Renal cortex interstitium (tissue), 11 donors: ENCODE measurements around the gene IGSF22. TPM values are rescaled to one million over a fixed set of nuclear protein-coding genes. Genes with fewer than 3 reads are reported as not detected.
"Not testable (repeated sequence)": the region's sequence is repeated elsewhere in the genome, so short reads cannot be mapped to it uniquely, and the experiment has no call there.

Experiments
- DNase-seq, 11 donors: peaks; one replicate each; pipeline ENCODE4 v3.0.0-alpha.2; 2013; ENCODE audit warnings: low read depth in 9 of 11, low spot score in 4 of 11; ENCODE audit errors: extremely low read depth in 1 of 11
- polyA plus RNA-seq, 3 donors: library from polyadenylated mRNA; unstranded; fragments of 120-200 nt; gene quantifications; one replicate each; pipeline ENCODE4 v1.2.1, GENCODE V29; 2013; ENCODE audit not compliant: insufficient read length in 3 of 3

Gene IGSF22
- polyA plus RNA-seq, 3 donors = 2.1 to 3.6 (median 2.3) TPM

DNA sequence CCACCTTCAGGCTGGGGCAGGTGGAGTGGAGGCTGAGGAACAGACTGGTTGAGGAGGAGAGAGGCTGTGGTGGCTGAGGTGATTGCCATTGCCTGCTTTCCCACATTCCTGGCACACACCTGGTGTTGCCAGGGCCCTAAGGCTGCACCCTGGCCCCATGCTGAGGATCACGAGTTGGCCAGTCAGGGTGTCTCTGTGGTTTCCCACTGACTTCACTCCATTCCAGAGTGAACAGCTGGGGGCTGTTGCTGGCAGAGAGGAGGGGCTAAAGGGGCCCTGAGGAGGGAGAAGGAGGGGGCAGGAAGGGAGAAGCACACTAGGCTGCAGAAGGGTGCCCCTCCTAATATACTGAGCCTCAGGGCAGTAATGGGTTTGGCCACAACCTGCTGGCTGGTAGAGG lies 25.6 kb downstream of the IGSF22 start:
- peak in 1 of 11 donors; percentile 29 for DNase-seq

DNA sequence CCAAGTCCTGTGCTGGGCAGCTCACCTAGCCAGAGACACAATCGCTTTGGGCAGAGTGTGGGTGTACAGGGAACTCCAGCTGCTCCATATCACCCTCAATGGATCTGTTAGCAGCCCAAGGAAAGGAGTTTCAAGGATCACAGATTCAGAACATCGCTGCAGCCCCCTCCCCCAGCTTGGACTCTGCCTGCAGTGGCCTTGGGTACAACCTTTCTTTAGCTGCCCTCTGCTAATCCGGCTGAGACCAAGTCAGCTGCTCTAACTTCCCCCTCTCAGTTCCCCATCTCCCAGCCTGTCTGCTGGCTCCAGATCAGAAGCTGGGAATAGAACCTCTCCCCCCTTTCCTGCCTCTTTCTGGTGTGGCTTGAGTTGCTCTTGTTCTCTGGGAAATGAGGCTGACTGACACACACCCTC lies 26.1 kb downstream of the IGSF22 start:
- DNase-seq = peak in 2 of 11 donors; percentile 34 to 52

DNA sequence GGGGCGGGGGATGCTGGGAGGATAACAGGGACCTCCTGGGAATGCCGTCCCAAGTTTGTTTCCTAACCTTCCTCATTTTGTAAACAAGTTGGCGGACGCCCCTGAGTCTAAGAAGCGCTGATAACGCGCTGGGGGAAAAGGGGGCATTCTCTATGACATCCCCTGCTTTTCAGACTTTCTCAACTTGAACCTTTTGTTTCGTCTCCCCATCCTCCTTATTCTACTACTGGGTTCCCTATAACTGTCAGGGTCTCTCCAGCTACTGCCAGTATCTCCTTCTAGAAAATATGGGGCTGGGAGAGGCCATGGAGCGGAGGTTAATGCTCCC lies 26.8 kb downstream of the IGSF22 start:
- no peak for DNase-seq

DNA sequence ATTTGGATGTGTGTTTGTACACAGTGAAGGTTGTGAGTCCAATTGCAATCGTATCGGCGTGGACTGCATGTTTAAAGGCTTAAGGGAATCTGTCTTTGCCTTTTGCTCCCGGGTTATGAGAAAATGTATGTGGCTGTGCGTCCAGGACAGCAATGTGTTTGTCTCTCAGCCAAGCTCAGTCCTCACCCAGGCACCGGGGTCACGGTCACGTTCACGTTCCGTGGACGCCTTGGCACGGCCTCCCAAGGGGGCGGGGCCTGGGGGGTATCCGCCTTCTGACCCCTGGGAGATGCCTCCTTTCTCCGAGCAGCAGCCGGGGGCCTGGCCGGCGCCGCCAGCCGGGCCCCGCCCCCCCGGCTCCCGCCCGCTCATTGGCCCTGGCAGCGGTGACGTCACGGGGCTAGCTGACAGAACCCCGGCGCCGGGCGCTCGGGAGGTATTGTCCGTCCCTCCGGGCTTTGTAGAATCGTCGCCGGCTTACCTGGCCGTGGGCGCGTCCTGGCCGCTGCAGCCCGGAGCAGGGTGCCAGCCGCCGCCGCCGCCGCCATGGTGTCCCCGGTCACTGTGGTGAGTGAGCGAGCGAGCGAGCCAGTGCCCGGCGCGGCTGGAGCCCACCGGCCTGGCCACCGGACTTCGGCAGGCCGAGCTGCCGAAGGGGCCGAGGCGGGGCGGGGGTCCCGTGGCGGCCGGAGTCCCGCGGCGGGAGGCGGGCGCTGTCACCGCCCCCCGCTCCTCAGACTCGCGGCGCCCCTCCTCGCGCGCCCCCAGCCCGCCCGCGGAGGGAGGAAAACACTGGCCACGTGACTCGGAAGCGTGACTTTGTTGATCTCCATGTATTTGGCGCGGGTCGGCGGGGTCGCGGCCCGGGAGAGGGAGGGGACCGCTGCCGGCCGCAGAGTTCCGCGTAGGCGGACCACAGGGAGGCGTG lies 27.4 kb downstream of the IGSF22 start, which contains the start of gene TMEM86A:
Gene TMEM86A (plus strand): TSS at position 439 of the 928 bp plus-strand sequence. CDS start 108 bp downstream, at position 547.
- peak in 10 of 11 donors; percentile 70 to 90 (median 84) for DNase-seq

DNA sequence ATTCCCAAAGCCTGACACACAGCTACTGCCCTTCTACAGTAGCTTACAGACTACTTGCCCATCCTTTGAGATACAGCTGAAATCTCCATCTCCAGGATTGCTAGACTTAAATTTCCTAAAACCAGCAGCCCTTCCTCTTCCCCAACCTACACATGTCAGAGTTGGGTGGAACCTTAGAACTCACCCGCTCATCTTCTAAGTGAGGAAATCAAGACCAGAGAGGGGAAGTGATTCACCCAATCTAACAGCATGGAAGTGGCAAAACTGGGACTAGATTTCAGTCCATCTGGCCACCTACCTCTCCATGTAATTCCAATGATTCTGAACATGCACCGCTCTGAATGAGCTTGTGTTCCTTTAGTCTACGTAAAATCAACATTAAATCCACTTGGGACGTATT lies 28.4 kb downstream of the IGSF22 start:
- DNase-seq = no peak

DNA sequence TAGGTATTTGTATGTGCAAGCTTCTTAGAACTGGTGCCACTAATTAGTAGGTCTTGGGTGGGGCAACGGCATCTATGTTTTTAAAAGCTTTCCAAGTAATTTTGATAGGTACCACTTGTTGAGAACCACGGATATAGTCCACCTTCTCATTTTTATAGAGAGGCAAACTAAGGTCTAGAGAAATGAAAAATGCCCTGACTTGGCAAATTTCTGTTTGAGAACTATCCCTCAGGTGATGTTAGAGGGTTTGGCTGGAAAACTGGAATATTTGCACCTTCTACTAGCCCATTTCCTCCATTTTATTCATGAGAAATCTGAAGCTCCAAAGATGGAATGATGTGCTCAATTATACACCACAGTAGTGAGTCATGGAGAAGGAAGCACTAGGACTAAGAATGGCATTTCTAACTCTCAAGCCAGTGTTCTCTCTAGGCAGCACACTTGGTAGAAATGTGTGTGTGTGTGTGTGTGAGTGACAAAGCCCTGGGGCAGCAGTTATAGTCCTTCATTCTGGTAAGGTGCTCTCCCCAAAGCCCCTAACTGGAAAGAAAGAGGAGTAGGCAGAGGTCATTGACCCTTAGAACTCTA lies 29.3 kb downstream of the IGSF22 start:
- no peak for DNase-seq

DNA sequence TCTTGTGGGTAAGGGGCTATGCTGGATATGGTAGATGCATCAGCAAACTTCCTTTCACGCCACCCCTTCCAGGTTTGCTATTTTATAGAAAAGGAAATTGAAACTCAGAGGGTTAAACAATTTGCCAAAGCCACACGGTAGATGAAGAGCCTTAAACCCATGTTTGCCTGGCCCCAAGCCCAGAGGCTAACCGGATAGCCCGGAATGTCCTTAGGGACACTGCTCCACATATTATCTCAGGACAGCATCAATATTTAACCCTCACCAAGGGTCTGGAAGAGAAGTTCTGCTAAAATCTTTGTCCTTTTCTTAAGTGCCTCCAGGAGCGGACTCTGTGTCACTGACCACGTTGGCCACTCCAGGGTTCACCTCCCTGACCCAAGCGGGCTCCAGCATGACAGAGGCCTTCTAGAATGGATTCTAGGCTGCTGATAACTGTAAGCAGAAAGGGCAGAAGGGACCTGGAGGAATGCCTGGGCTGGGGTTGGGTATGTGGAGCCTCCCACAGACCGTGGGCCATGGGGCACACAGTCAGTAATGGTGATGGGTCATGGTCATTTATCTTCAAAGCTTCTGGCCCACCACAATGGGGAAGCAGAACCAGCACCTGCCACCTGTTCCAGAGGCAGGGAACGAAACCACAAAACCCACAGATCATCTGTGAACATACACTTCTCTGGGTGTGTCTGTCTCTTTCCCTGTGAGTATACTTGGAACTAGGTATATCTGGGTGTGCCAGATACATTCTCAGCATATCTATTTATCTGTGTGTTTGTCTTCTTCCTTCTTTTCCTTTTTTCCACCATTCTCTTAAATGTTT lies 32.8 kb downstream of the IGSF22 start:
- no peak for DNase-seq

DNA sequence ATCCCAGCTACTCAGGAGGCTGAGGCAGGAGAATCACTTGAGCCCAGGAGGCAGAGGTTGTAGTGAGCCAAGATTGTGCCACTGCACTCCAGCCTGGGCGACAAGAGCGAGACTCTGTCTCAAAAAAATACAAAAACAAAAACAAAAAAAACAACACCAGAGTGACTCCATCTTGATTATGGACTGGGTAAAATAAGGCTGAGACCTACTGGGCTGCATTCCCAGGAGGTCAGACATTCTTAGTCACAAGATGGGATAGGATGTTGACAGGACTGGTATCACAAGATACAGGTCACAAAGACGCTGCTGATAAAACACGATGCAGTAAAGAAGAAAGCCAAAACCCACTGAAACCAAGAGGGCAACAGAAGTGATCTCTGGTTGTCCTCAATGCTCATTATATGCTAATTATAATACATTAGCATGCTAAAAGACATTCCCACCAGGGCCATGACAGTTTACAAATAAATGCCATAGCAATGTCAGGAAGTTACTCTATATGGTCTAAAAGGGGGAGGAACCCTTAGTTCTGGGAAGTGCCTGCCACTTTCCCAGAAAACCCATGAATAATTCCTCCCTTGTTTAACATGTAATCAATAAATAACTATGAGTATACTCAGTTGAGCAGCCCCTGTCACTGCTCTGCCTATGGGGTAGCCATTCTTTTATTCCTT lies 34.4 kb downstream of the IGSF22 start:
- peak in 1 of 11 donors; percentile 22 for DNase-seq

DNA sequence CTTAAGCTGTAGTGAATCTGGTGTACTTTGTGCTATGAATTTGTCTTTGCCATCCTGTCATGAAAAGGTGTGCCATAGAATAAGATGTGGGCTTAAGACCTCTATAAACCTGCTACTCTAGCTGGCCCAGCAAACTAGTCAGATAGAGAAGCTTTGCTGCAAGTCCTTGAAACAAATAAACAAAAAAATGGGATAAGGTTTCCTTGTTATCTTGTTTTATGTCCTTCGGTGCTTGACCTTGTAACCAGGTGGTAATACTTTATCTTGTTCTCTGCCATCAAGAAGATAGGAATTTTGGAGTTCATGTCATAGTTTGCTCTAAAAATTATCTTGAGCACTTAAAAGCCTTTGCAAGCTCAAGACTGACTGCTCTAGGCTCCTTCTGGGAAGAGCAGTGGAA lies 41.7 kb downstream of the IGSF22 start:
- no peak for DNase-seq

DNA sequence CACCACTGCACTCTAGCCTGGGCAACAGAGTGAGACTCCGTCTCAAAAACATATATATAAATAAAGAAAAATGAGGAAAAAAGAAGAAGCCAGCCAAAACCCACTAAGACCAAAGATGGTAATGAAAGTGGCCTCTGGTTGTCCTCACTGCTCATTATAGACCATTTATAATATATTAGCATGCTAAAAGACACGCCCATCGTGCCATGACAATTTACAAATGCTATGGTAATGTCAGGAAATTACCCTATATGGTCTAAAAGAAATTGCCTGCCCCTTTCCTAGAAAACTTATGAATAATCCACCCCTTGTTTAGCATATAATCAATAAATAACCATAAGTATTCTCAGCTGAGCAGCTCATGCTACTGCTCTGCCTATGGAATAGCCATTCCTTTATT lies 43.5 kb downstream of the IGSF22 start:
- DNase-seq = no peak

DNA sequence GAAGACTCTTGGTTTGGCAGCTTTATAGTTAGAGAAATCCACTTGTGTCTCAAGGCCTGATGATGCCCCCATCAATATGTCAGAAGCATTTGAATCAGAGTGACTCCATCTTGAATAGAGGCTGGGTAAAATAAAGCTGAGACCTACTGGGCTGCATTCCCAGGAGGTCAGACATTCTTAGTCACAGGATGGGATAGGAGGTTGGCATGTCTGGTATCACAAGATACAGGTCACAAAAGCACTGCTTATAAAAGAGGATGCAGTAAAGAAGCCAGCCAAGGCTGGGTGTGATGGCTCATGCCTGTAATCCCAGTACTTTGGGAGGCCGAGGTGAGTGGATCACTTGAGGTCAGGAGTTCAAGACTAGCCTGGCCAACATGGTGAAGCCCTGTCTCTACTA lies 44.0 kb downstream of the IGSF22 start:
- DNase-seq = not testable (repeated sequence)

DNA sequence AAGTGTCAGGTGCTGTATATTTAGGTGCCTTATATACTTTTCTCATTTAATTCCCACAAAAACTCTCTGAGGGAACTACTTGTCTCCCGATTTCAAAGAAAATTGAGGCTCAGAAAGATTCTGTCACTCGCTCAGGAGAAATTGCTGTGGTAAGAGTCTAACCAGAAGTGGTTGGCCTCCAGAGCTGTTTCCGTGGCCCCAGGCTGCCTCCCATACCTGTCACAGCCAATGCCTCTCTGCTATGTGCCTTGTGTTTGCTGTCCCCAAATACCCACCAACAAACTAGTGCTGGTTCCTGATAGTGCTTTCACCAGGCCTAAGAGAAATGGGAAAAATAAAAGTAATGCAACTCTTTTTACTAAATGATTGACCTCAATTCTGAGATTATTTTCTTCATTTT lies 48.4 kb downstream of the IGSF22 start:
- no peak for DNase-seq

DNA sequence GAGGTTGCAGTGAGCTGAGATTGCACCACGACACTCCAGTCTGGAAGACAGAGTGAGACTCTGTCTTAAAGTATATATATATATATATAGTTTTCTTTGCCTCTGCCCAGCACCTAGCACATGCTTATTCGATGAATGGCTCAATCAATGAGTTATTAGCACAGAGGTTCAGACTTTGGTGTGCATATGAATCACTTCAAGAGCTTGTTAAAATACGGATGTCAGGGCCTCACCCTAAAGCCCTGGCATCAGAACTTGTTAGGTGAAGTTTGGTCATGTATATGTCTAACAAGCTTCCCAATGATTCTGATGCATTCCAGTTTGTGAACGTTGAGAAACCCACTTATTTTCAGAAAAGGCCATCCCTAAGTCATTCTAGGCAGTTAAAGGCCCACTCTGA lies 49.2 kb downstream of the IGSF22 start:
- DNase-seq = no peak

DNA sequence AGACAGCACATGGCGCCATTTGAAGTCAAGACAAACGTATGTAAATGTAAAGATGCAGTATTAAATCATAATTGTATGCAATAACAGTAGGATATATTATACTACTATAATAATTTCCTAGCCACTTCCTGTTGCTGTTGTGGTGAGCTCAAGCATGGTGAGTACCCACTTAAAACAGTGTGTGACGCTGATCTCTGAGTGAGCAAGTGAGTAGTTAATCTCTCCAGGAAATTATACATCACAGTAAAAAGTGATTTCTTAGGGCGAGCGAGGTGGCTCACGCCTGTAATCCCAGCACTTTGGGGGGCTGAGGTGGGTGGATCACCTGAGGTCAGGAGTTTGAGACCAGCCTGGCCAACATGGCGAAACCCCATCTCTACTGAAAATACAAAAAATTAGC lies 53.8 kb downstream of the IGSF22 start:
- DNase-seq = not testable (repeated sequence)

DNA sequence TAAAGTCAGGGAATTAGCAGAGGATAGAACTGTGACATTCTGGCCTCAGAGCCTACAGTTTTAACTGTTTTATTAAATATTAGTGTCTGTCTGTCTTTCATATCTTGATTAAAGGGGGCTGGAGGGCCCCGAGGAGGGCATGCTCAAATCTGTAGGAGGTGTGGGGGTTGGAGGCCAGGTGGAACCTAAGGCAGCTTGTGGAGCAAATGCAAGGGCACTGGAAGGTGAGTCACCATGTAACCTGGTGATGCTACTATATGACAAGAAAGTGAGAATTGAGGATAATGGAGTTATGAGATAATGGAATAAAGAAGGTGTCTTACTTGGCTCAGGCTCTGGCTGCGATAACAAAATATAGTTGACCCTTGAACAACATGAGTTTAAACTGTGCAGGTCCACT lies 54.7 kb downstream of the IGSF22 start:
- no peak for DNase-seq

DNA sequence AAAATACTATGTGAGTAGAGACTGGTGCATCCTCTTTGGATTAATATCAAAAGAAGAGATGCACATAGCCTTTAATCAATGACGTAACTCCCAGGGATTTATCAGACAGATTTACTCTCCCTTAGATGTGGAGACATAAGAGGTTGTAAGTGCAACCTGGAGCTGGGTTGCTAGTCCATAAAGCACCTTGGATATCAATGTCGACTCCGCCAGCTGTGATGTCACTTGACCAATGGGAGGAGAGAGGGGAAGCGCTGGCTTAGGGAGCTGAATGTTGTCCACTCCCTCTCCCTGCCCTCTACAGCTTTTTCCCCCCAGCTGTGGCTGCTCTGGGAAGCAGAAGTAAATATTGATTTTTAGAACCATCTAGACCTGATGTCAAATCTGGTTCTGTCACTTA lies 56.3 kb downstream of the IGSF22 start:
- no peak for DNase-seq

DNA sequence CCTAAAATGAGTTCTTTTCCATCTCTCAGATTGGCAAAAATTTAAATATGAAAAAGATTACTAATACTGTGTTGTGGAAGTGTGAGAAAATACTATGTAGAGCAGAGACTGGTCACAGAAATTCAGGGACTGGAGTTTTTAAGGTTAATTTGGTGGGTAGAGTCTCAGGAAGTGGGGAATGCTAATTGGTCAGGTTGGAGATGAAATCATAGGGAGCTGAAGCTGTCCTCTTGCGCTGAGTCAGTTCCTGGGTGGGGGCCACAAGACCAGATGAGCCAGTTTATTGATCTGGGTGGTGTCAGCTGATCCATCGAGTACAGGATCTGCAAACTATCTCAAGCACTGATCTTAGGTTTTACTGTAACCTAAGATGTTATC lies 56.8 kb downstream of the IGSF22 start:
- no peak for DNase-seq

DNA sequence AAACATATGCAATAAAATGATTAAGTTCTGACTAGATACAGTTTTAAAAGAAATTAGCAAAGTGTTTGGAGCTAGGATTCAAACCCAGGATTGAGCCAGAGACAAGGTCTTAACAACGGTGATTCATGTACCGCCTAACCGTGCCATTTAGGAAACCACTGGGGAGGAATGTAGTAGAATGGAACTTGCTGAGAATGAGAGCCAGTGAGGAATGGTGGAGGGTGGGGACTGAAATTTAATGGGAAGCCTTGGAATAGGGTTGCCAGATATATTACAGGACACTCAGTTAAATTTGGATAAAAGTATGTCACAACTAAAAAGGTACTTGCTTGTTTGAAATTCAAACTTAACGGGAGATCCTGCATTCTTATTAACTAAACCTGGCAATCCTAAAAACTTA lies 57.9 kb downstream of the IGSF22 start:
- DNase-seq = no peak

DNA sequence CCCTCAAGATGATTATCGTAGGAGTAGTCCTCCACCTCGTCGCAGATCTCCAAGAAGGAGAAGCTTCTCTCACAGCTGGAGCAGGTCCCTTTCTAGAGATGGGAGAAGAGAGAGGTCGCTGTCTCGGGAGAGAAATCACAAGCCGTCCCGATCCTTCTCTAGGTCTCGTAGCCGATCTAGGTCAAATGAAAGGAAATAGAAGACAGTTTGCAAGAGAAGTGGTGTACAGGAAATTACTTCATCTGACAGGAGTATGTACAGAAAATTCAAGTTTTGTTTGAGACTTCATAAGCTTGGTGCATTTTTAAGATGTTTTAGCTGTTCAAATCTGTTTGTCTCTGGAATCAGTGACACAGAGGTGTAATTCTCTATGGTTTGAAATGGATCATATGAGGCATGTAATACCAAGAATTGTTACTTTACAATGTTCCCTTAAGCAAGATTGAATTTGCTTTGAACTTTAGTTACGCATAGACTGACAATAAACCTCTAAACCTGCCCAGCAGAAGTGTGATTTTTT lies 60.6 kb downstream of the IGSF22 start:
- not testable (repeated sequence) for DNase-seq
